Suprapubic skin (tissue), 4 donors: ENCODE data around the gene NID2. TPM values are rescaled to one million over a fixed set of nuclear protein-coding genes. Genes with fewer than 3 reads are reported as not detected.

ENCODE experiments used
- DNase-seq, 2 donors: peaks; one replicate each; pipeline ENCODE4 v3.0.0-alpha.2; 2019; ENCODE audit warnings: low spot score in 2 of 2
- H3K27ac ChIP-seq: fragments of 200-600 bp; sonication (generic); one replicate; pipeline ENCODE4 v1.5.1; 2019
- H3K27me3 ChIP-seq: fragments of 200-600 bp; sonication (generic); one replicate; pipeline ENCODE4 v1.5.1; 2019
- H3K36me3 ChIP-seq: fragments of 200-600 bp; sonication (generic); one replicate; pipeline ENCODE4 v1.5.1; 2019
- H3K4me1 ChIP-seq: fragments of 200-600 bp; sonication (generic); one replicate; pipeline ENCODE4 v1.5.1; 2019
- H3K4me3 ChIP-seq: fragments of 200-600 bp; sonication (generic); one replicate; pipeline ENCODE4 v1.5.1; 2019; ENCODE audit warnings: mild to moderate bottlenecking
- H3K9me3 ChIP-seq: fragments of 200-600 bp; sonication (generic); one replicate; pipeline ENCODE4 v1.5.1; 2019
- CTCF ChIP-seq, 2 donors: fragments of 200-600 bp in 1 of 2; fragments of 450-650 bp in 1 of 2; sonication (generic) in 1 of 2; IDR thresholded peaks; one replicate each; pipeline ENCODE4 v1.5.1; 2016 to 2019; ENCODE audit warnings: antibody characterized with exemption in 2 of 2, mild to moderate bottlenecking in 1 of 2, moderate library complexity in 1 of 2
- EP300 ChIP-seq: sonication (generic); formaldehyde crosslinking; IDR thresholded peaks from one replicate; pipeline ENCODE4 v1.6.1; 2017; ENCODE audit warnings: antibody characterized with exemption
- POLR2A ChIP-seq, 2 donors: fragments of 450-650 bp; IDR thresholded peaks; one replicate each; pipeline ENCODE4 v1.6.1; 2017; ENCODE audit warnings: antibody characterized with exemption in 2 of 2, mild to moderate bottlenecking in 2 of 2, moderate library complexity in 2 of 2
- POLR2AphosphoS5 ChIP-seq, 3 donors: sonication (generic); formaldehyde crosslinking; IDR thresholded peaks; one replicate each; pipeline ENCODE4 v1.6.1; 2017; ENCODE audit warnings: antibody characterized with exemption in 3 of 3
- WGBS: methylation state at CpG from one replicate; pipeline ENCODE4 v1.1.5; 2018; 5-methylcytosine and 5-hydroxymethylcytosine counted together
- total RNA-seq, 4 donors: library from RNA; depleted of rRNA; stranded (reverse); fragments of >200 nt; gene quantifications; one replicate each; pipeline ENCODE4 v1.1.0, GENCODE V29; 2016

Gene NID2
- total RNA-seq, 4 donors from 2014 or later: 1.0 to 4.3 (median 2.6) TPM

- Histone ChIP-seq H3K27ac (no peak overlapping the region), H3K27me3 (no peaks in the 10 kb centered on the region), H3K4me3 (no peak overlapping the region), H3K36me3 (no peaks in the 10 kb centered on the region), H3K4me1 (no peaks in the 10 kb centered on the region), H3K9me3 (peaks cover 5% of the 10 kb centered on the region)
- TF ChIP-seq POLR2A (IDR thresholded peaks at IDR 0.05): no peak
- TF ChIP-seq EP300: no peak
- TF ChIP-seq CTCF (IDR thresholded peaks at IDR 0.05): no peak
- TF ChIP-seq POLR2AphosphoS5 (IDR thresholded peaks at IDR 0.05): no peak
- no peak for DNase-seq
These were observed 14.0 kb upstream of the NID2 start for GRCh38 chr14:52082903-52083302.

GRCh38 chr14:52081964-52082363, 13.1 kb upstream of the NID2 start:
- 91% methylated on average over 3 of the region's 3 CpGs for WGBS
- no peaks in the 10 kb centered on the region for H3K27me3 ChIP-seq
- H3K4me3 ChIP-seq: no peak overlapping the region
- no peaks in the 10 kb centered on the region for H3K4me1 ChIP-seq
- H3K9me3 ChIP-seq: peaks cover 5% of the 10 kb centered on the region
- no peak for DNase-seq
- no peak for TF ChIP-seq EP300
- TF ChIP-seq POLR2AphosphoS5 (IDR thresholded peaks at IDR 0.05): no peak
- no peak for TF ChIP-seq POLR2A (IDR thresholded peaks at IDR 0.05)
- TF ChIP-seq CTCF (IDR thresholded peaks at IDR 0.05): no peak
- no peaks in the 10 kb centered on the region for H3K36me3 ChIP-seq
- H3K27ac ChIP-seq: no peak overlapping the region

GRCh38 chr14:52080808-52081755, 12.2 kb upstream of the NID2 start:
- H3K27me3 ChIP-seq: no peaks in the 10 kb centered on the region
- DNase-seq: no peak
- no peak overlapping the region for H3K4me3 ChIP-seq
- H3K36me3 ChIP-seq: no peaks in the 10 kb centered on the region
- H3K4me1 ChIP-seq: no peaks in the 10 kb centered on the region
- H3K9me3 ChIP-seq: peaks cover 5% of the 10 kb centered on the region
- no peak overlapping the region for H3K27ac ChIP-seq
- WGBS: 82% methylated on average over 4 of the region's 4 CpGs
- TF ChIP-seq POLR2A (IDR thresholded peaks at IDR 0.05): no peak
- TF ChIP-seq POLR2AphosphoS5 (IDR thresholded peaks at IDR 0.05): no peak
- TF ChIP-seq CTCF (IDR thresholded peaks at IDR 0.05): no peak
- TF ChIP-seq EP300: no peak

- H3K4me1 ChIP-seq: no peaks in the 10 kb centered on the region
- H3K36me3 ChIP-seq: no peaks in the 10 kb centered on the region
- WGBS: 70% methylated on average over 2 of the region's 2 CpGs
- no peak for TF ChIP-seq POLR2A (IDR thresholded peaks at IDR 0.05)
- TF ChIP-seq POLR2AphosphoS5 (IDR thresholded peaks at IDR 0.05): no peak
- no peak for TF ChIP-seq EP300
- TF ChIP-seq CTCF (IDR thresholded peaks at IDR 0.05): no peak
- no peaks in the 10 kb centered on the region for H3K27me3 ChIP-seq
- no peak for DNase-seq
- H3K9me3 ChIP-seq: peaks cover 5% of the 10 kb centered on the region
- H3K4me3 ChIP-seq: no peak overlapping the region
- no peak overlapping the region for H3K27ac ChIP-seq
These were observed 11.4 kb upstream of the NID2 start for GRCh38 chr14:52080158-52080800.
